ENCODE data around the gene EIF2D. TPM values are rescaled to one million over a fixed set of nuclear protein-coding genes. Genes with fewer than 3 reads are reported as not detected.
"Not testable (repeated sequence)": the region's sequence is repeated elsewhere in the genome, so short reads cannot be mapped to it uniquely, and the experiment has no call there.

EIF2D gene
- total RNA-seq, 1 donor from 2014 or later = 49.6 TPM

DNA sequence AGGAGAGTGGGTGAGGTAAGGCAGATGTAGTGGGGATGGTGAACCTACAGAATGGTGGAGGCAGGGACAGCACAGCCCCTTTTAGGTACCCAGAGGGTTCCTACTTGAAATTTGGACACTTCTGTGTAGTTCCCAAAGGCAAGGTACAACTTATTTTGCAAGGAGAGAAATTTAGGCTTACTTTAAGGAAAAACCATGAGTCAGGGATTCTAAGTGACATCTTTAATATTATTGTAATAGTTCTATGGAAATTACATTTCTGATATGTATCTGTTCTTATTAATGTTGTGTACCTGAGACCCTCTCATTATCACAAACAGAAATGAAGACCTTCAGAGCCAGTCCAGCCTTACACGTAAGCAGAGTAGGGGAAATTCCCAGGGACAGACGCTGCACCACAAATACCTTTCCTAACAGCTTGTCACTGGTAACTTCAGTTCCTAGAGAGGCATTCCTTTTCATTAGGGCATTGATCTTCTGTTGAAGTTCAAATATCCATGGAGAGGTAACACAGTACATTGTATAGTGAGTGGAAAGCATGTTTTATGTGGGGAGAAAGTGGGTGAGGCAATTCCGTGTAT, 30.9 kb upstream of the EIF2D start:
- Mint-ChIP-seq H3K27me3 (ENCODE audit: low read depth) (peaks cover 7% of the 10 kb centered on the region), H3K4me1 (peaks cover 6% of the 10 kb centered on the region), H3K36me3 (peaks cover 7% of the 10 kb centered on the region), H3K4me3 (no peak overlapping the region), H3K27ac (no peak overlapping the region), H3K9me3 (no peaks in the 10 kb centered on the region)
- TF ChIP-seq, protein P1, sequence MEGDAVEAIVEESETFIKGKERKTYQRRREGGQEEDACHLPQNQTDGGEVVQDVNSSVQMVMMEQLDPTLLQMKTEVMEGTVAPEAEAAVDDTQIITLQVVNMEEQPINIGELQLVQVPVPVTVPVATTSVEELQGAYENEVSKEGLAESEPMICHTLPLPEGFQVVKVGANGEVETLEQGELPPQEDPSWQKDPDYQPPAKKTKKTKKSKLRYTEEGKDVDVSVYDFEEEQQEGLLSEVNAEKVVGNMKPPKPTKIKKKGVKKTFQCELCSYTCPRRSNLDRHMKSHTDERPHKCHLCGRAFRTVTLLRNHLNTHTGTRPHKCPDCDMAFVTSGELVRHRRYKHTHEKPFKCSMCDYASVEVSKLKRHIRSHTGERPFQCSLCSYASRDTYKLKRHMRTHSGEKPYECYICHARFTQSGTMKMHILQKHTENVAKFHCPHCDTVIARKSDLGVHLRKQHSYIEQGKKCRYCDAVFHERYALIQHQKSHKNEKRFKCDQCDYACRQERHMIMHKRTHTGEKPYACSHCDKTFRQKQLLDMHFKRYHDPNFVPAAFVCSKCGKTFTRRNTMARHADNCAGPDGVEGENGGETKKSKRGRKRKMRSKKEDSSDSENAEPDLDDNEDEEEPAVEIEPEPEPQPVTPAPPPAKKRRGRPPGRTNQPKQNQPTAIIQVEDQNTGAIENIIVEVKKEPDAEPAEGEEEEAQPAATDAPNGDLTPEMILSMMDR (IDR thresholded peaks at IDR 0.05; ENCODE audit: unreplicated experiment) = no peak
- no peak for DNase-seq (ENCODE audit: low spot score in 2 of 2, unreplicated experiment in 2 of 2)

DNA sequence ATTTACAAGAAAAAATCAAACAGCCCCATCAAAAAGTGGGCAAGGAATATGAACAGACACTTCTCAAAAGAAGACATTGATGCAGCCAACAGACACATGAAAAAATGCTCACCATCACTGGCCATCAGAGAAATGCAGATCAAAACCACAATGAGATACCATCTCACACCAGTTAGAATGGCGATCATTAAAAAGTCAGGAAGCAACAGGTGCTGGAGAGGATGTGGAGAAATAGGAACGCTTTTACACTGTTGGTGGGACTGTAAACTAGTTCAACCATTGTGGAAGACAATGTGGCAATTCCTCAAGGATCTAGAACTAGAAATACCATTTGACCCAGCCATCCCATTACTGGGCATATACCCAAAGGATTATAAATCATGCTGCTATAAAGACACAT, 29.8 kb upstream of the EIF2D start:
- not testable (repeated sequence) for H3K9me3 Mint-ChIP-seq; DNase-seq (ENCODE audit: low spot score in 2 of 2, unreplicated experiment in 2 of 2); H3K4me3 Mint-ChIP-seq; H3K4me1 Mint-ChIP-seq; H3K36me3 Mint-ChIP-seq; H3K27ac Mint-ChIP-seq
- H3K27me3 Mint-ChIP-seq (ENCODE audit: low read depth) = peaks cover 15% of the 10 kb centered on the region

DNA sequence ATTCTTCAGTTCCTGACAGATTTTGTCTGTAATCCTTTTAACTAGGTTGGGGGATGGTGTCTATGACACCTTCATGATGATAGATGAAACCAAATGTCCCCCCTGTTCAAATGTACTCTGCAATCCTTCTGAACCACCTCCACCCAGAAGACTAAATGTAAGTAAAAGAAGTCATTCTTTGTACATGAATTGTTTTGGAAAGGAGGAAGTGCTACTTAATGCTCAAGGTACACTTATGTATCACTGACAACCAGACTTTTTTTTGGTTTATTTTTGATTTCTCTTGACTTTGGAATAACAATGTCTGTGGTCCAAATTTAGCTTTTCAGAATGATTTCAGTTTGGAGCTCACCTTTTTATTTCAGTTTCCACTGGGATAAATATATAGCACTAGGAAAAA, 25.3 kb upstream of the EIF2D start:
- no peak for DNase-seq (ENCODE audit: low spot score in 2 of 2, unreplicated experiment in 2 of 2)
- Mint-ChIP-seq H3K36me3 (no peaks in the 10 kb centered on the region), H3K4me3 (no peak overlapping the region), H3K27me3 (ENCODE audit: low read depth) (peaks cover 34% of the 10 kb centered on the region), H3K9me3 (no peaks in the 10 kb centered on the region), H3K27ac (no peak overlapping the region), H3K4me1 (peaks cover 29% of the 10 kb centered on the region)
- TF ChIP-seq, protein P1 (IDR thresholded peaks at IDR 0.05; ENCODE audit: unreplicated experiment) = no peak

DNA sequence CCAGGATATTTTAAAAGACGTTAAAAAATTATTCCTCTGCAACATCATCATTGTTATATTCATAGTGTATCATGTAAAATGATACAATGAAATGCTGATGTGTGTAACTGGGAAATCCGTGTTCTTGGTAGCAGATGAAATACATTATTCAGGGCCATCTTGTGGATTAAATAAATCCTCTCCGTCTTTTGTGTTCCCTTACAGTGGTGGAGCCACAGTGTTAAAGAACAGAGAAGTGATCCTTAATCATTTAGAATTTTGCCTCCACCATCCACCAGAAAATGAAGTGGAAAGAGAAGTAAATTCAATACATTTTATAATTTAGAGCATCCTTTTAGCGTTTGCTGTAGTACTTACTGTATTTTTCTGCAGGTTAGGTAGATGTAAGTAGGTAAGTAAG, 24.4 kb upstream of the EIF2D start:
- Mint-ChIP-seq H3K4me1 (peaks cover 33% of the 10 kb centered on the region), H3K9me3 (no peaks in the 10 kb centered on the region), H3K27me3 (ENCODE audit: low read depth) (peaks cover 37% of the 10 kb centered on the region), H3K4me3 (no peak overlapping the region), H3K27ac (no peak overlapping the region), H3K36me3 (no peaks in the 10 kb centered on the region)
- TF ChIP-seq, protein P1 (IDR thresholded peaks at IDR 0.05; ENCODE audit: unreplicated experiment) = no peak
- DNase-seq (ENCODE audit: low spot score in 2 of 2, unreplicated experiment in 2 of 2) = no peak

DNA sequence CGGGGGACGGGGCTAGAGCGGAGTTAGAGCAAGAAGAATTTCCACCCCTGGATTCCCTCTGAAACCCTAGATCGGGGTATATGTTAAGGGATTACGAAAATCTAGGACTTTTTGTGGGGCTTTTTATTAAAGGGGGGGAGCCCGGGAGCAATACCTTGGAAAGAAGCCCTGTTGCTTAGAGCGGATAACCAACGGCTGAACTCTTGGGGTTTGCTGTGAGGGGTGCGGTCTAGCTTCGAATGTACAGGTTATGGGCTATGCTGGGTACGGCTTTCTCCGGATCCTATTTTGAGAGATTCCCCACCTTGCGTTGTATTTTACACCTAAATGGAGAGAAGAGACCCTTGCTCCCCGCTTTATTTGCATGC, 23.7 kb upstream of the EIF2D start:
- no peak for DNase-seq (ENCODE audit: low spot score in 2 of 2, unreplicated experiment in 2 of 2)
- Mint-ChIP-seq H3K4me1 (peaks cover 33% of the 10 kb centered on the region), H3K27ac (peak overlapping the region; percentile 34), H3K9me3 (no peaks in the 10 kb centered on the region), H3K4me3 (peak overlapping the region; percentile 71), H3K27me3 (ENCODE audit: low read depth) (peaks cover 37% of the 10 kb centered on the region), H3K36me3 (no peaks in the 10 kb centered on the region)
- TF ChIP-seq, protein P1 (IDR thresholded peaks at IDR 0.05; ENCODE audit: unreplicated experiment) = no peak

DNA sequence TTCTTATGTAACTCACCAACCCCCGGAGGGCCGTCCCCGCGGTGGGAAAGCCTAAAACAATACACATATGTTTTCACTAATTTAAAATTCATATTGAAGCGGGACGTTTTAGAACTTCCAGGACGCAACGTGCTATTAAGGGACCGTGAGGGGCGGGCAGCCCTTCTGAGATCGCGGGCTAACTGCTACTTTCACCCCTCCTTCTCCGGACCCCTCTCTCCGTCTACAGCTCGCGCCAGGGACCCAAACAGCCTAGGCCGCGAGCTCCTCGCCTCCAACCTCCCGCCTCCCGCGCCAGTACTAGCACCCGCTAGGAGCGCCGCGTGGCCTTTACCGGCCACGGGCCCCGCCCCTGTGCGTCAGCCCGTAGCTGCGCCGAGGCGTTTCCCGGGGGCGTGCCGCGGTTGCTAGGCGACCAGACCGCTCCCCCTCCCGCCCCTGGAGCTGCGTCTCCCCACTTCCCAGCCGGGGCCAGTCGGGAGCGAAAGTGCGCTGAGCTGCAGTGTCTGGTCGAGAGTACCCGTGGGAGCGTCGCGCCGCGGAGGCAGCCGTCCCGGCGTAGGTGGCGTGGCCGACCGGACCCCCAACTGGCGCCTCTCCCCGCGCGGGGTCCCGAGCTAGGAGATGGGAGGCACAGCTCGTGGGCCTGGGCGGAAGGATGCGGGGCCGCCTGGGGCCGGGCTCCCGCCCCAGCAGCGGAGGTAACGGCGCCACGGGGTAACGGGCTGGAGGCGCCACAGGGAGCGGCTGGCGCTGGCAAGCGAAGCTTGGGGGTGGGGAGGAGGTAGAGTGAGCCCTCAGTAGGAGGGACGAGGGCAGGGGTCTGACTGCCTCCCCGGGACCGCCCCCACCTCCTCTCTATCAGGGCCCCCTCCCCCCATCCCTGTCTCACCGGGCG, 23.1 kb upstream of the EIF2D start, which contains the start of gene DYRK3:
Gene DYRK3 (plus strand): TSS at position 457 of the 898 bp plus-strand sequence. CDS start 168 bp downstream, at position 625.
- DNase-seq (ENCODE audit: low spot score in 2 of 2, unreplicated experiment in 2 of 2) = peak; percentile 86 to 90
- Mint-ChIP-seq H3K27me3 (ENCODE audit: low read depth) (peaks cover 37% of the 10 kb centered on the region), H3K27ac (peak within 1 kb of the TSS; percentile 78), H3K36me3 (no peaks in the 10 kb centered on the region), H3K4me1 (peaks cover 33% of the 10 kb centered on the region), H3K9me3 (no peaks in the 10 kb centered on the region), H3K4me3 (peak within 1 kb of the TSS; percentile 71)
- TF ChIP-seq, protein P1 (IDR thresholded peaks at IDR 0.05; ENCODE audit: unreplicated experiment) = no peak
